ENCODE data around the gene FGF1. TPM values are rescaled to one million over a fixed set of nuclear protein-coding genes. Genes with fewer than 3 reads are reported as not detected.

FGF1 gene
- polyA plus RNA-seq, 1 of the 3 experiments (the other 2 are of a cell fraction), result 5.3 TPM

- TF ChIP-seq REST (IDR thresholded peaks at IDR 0.05; ENCODE audit: low read depth, low read length), result no peak
- TF ChIP-seq MEF2A (IDR thresholded peaks at IDR 0.05; ENCODE audit: borderline replicate concordance, low read depth), result no peak
- no peak for TF ChIP-seq GATA2 (CRISPR knock-in tag; IDR thresholded peaks at IDR 0.05)
- TF ChIP-seq EZH2phosphoT487 (IDR thresholded peaks at IDR 0.05; ENCODE audit: borderline replicate concordance, low read depth), result no peak
- no peak for TF ChIP-seq FOXJ3 (CRISPR knock-in tag; IDR thresholded peaks at IDR 0.05)
- TF ChIP-seq TAF1 (IDR thresholded peaks at IDR 0.05; ENCODE audit: borderline replicate concordance, low read depth, low read length), result no peak
These were observed 382 bp upstream of the FGF1 start (continued) for GRCh38 chr5:142686210-142686734.

- Histone ChIP-seq H3F3A (replicated peaks; ENCODE audit: insufficient read depth) (no peaks in the 10 kb centered on the region), H3K27ac (ENCODE audit: low read depth in 2 of 2, low read length in 1 of 2) (no peak overlapping the region; a peak in 1 of 4 replicates), H3K9me2 (no peaks in the 10 kb centered on the region), H3K9ac (no peak overlapping the region), H4K20me1 (ENCODE audit: insufficient read depth) (no peaks in the 10 kb centered on the region), H3K9me3 (no peaks in the 10 kb centered on the region), H3K27me3 (ENCODE audit: insufficient read depth) (no peaks in the 10 kb centered on the region), H3K4me2 (no peak overlapping the region), H3K4me3 (ENCODE audit: low read depth in 2 of 2, low read length in 1 of 2) (no peak overlapping the region), H3K79me2 (ENCODE audit: insufficient read depth) (no peaks in the 10 kb centered on the region), H3K4me1 (ENCODE audit: control insufficient read depth in 1 of 2, insufficient read depth in 2 of 2, low read depth in 1 of 2, low read length in 1 of 2) (peaks cover 15 to 50% of the 10 kb centered on the region in 2 experiments; a peak in 3 of 4 replicates), H2AFZ (ENCODE audit: low read depth) (no peak overlapping the region), H3K36me3 (replicated peaks in 1 of 2; ENCODE audit: control insufficient read depth in 1 of 2, insufficient read depth in 2 of 2, low read length in 1 of 2) (no peaks in the 10 kb centered on the region)
- TF ChIP-seq TAF1 (IDR thresholded peaks at IDR 0.05; ENCODE audit: borderline replicate concordance, low read depth, low read length) (no peak), JUND (IDR thresholded peaks at IDR 0.05) (no peak), RXRA (IDR thresholded peaks at IDR 0.05; ENCODE audit: borderline replicate concordance, low read depth) (no peak), RFX5 (IDR thresholded peaks at IDR 0.05; ENCODE audit: low read length) (no peak), RAD21 (IDR thresholded peaks at IDR 0.05; ENCODE audit: low read length) (no peak), POLR2AphosphoS5 (IDR thresholded peaks at IDR 0.05; ENCODE audit: low read depth, low read length) (no peak), SIN3A (IDR thresholded peaks at IDR 0.05; ENCODE audit: borderline replicate concordance, low read depth, low read length) (no peak), MEF2A (IDR thresholded peaks at IDR 0.05; ENCODE audit: borderline replicate concordance, low read depth) (no peak), FOXM1 (IDR thresholded peaks at IDR 0.05; ENCODE audit: low read depth) (no peak), MXI1 (IDR thresholded peaks at IDR 0.05; ENCODE audit: low read depth, low read length) (no peak), PBX3 (IDR thresholded peaks at IDR 0.05) (no peak), GABPA (IDR thresholded peaks at IDR 0.05; ENCODE audit: low read depth) (no peak), FOSL2 (IDR thresholded peaks at IDR 0.05; ENCODE audit: borderline replicate concordance, low read depth) (no peak), ELF1 (IDR thresholded peaks at IDR 0.05) (no peak), TEAD4 (IDR thresholded peaks at IDR 0.05; ENCODE audit: borderline replicate concordance, insufficient read depth) (no peak)
- no peak for DNase-seq
- ChIA-PET CTCF (interaction anchor here (0.6 to 7.0 kb wide), 6 partner anchors 14 to 673 kb away, joined by 3 to 85 read pairs (median 12); no protein-coding TSS in a partner anchor), POLR2A (no interaction called here)
- whole genome bisulfite sequencing (ENCODE audit: low lambda C conversion rate), result 81% methylated on average over 9 of the region's 9 CpGs
These were observed 1.3 kb downstream of the FGF1 start for GRCh38 chr5:142684508-142685041.
